ENCODE data around the gene DDX49.
"Not testable (repeated sequence)": the region's sequence is repeated elsewhere in the genome, so short reads cannot be mapped to it uniquely, and the experiment has no call there.

DDX49 gene

GRCh38 chr19:18898607-18899408 lies 20.7 kb upstream of the DDX49 start:
- no peak for DNase-seq
- TF ChIP-seq POLR2A (IDR thresholded peaks at IDR 0.05; ENCODE audit: low read length) (no peak), GATA1 (IDR thresholded peaks at IDR 0.05; ENCODE audit: low read depth, low read length) (no peak)

GRCh38 chr19:18899624-18900560 lies 19.6 kb upstream of the DDX49 start:
- TF ChIP-seq GATA1 (IDR thresholded peaks at IDR 0.05; ENCODE audit: low read depth, low read length) (no peak), POLR2A (IDR thresholded peaks at IDR 0.05; ENCODE audit: low read length) (no peak)
- no peak for DNase-seq

GRCh38 chr19:18900700-18901481 lies 18.6 kb upstream of the DDX49 start:
- TF ChIP-seq GATA1 (IDR thresholded peaks at IDR 0.05; ENCODE audit: low read depth, low read length) (no peak), POLR2A (IDR thresholded peaks at IDR 0.05; ENCODE audit: low read length) (no peak)
- no peak for DNase-seq

GRCh38 chr19:18901491-18901890 lies 18.0 kb upstream of the DDX49 start:
- DNase-seq, result no peak
- TF ChIP-seq GATA1 (IDR thresholded peaks at IDR 0.05; ENCODE audit: low read depth, low read length), result no peak
- no peak for TF ChIP-seq POLR2A (IDR thresholded peaks at IDR 0.05; ENCODE audit: low read length)

GRCh38 chr19:18902519-18902918 lies 17.0 kb upstream of the DDX49 start:
- not testable (repeated sequence) for DNase-seq

- TF ChIP-seq POLR2A (IDR thresholded peaks at IDR 0.05; ENCODE audit: low read length) (no peak), GATA1 (IDR thresholded peaks at IDR 0.05; ENCODE audit: low read depth, low read length) (no peak)
- DNase-seq, result no peak
Measured at GRCh38 chr19:18903156-18904037, 16.1 kb upstream of the DDX49 start.

GRCh38 chr19:18904334-18905057 lies 15.0 kb upstream of the DDX49 start:
- DNase-seq, result no peak
- no peak for TF ChIP-seq GATA1 (IDR thresholded peaks at IDR 0.05; ENCODE audit: low read depth, low read length)
- no peak for TF ChIP-seq POLR2A (IDR thresholded peaks at IDR 0.05; ENCODE audit: low read length)

- TF ChIP-seq GATA1 (IDR thresholded peaks at IDR 0.05; ENCODE audit: low read depth, low read length), result no peak
- no peak for TF ChIP-seq POLR2A (IDR thresholded peaks at IDR 0.05; ENCODE audit: low read length)
- DNase-seq, result no peak
Measured at GRCh38 chr19:18905058-18905456, 14.5 kb upstream of the DDX49 start.

- no peak for TF ChIP-seq GATA1 (IDR thresholded peaks at IDR 0.05; ENCODE audit: low read depth, low read length)
- TF ChIP-seq POLR2A (IDR thresholded peaks at IDR 0.05; ENCODE audit: low read length), result no peak
Measured at GRCh38 chr19:18905513-18906236, 13.8 kb upstream of the DDX49 start.

GRCh38 chr19:18906605-18907519 lies 12.7 kb upstream of the DDX49 start:
- no peak for TF ChIP-seq POLR2A (IDR thresholded peaks at IDR 0.05; ENCODE audit: low read length)
- TF ChIP-seq GATA1 (IDR thresholded peaks at IDR 0.05; ENCODE audit: low read depth, low read length), result no peak
- DNase-seq, result no peak

More at GRCh38 chr19:18905513-18906236, 13.8 kb upstream of the DDX49 start:
- DNase-seq, result no peak

Measured in erythroblast (primary cell).